GM19035 (cell line): ENCODE results near the gene MMRN2.

Source experiments
- ATAC-seq: cut with Tn5 transposase; IDR thresholded peaks from one replicate; pipeline ENCODE4 v1.9.1; 2021; ENCODE audit not compliant: unreplicated experiment

MMRN2 gene

DNA sequence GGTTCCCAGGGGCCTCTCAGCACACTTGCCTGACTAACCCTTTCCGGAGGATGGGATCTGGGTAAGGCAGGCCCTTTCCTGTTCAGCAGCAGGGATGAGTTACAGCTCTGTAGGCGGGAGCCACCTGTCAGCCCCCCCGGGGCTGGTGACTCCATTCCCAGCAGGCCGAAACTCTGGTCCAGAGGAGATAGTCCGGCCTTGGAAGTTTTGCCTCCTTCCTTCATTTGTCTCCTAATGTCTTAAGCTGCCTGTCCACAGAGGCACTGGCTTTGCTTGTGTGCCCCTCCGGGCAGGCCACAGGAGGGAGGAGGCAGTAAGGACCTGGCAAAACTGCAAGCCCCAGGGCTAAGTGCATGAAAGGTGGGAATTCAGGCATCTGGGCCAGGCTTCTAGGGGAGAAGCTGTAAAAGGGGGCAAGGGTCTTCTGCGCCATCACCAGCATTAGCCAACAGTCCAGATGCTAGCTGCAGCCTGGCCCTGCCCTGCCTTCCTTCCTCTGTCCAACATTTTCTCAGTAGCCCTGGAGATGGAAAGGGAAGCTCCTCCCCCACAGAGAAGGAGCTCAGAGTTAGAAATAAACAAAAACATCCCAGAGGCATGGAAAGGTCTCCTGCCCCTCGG is 12.1 kb upstream of the MMRN2 start:
- no peak for ATAC-seq

DNA sequence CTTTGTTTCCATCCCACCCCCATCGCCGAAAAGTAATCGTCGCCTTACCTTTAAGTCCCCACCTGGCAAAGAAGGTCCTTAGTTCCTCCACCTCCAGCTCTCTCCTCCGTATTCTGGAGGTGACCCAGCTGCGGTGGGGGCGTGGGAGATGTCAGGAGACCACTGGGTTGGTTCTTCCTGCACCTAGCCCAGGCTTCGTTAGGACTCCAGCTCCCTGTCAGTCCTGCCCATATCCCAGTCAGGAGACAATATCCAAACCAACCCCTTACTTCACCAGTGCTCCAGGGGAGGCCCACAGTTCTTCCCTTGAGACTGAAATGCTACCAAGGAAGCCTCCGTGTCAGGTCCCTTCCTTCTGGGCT is 11.6 kb upstream of the MMRN2 start:
- no peak for ATAC-seq

GRCh38 chr10:86968271-86968993 is 11.0 kb upstream of the MMRN2 start, which contains the start of gene ADIRF:
TSS of gene ADIRF (plus strand) at chr10:86968482. CDS start at chr10:86968545, 63 bp downstream.
- ATAC-seq, result no peak

DNA sequence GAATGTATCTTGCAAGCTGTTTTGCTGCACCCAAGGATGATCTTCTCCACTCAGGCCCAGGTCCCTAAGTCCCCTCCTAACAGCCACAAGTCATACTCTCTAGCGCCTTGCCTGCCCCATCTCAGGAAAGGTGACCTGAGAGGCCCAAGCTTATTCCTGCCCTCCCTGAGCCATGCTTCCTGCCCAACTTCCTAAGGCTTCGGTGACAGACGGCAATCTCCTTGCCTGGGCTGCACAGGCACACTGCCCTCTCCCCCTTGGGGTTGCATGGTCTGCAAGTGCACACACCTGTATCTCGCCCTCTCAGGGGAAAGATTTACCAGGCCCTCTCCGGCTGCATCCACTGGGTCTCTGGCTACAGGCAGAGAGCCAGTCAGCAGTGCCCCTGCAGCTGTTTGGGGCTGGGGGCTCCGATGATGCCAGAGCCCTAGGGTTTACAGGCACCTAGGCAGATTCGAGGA is 10.1 kb upstream of the MMRN2 start:
- ATAC-seq, result no peak

GRCh38 chr10:86965986-86966654 is 8.7 kb upstream of the MMRN2 start:
- no peak for ATAC-seq

GRCh38 chr10:86964847-86965190 is 7.4 kb upstream of the MMRN2 start:
- ATAC-seq, result no peak

GRCh38 chr10:86964061-86964846 is 6.8 kb upstream of the MMRN2 start:
- ATAC-seq, result no peak

DNA sequence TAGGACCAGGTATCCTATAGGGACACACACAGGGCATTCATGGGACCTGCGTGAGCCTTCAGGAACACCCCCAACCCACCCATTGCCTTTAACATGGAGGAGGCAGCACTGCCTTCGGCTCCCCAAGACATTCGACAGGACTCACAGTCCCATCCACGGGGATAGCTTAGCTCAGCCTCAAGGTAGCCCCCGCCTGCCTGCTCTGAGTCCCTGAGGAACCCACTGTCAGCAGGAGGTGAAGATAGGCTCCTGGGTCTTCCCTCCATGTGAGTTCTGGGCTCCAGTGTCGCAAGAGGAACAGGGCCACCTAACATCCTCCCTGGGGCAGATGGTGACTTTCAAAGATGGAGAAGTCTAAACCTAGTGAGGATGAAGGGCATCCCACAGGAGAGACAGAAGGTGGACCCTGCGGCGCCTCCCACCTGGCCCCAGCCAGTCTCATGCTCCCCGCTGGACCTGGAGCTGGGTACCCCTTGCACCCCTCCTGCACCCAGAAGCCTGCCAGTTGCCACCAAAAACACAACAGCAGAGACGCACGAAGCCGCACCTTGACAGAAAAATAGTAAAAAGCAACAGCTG is 6.0 kb upstream of the MMRN2 start:
- ATAC-seq, result no peak

GRCh38 chr10:86962981-86963310 is 5.5 kb upstream of the MMRN2 start:
- no peak for ATAC-seq

- ATAC-seq, result no peak
Measured at GRCh38 chr10:86962136-86962980, 4.9 kb upstream of the MMRN2 start.

DNA sequence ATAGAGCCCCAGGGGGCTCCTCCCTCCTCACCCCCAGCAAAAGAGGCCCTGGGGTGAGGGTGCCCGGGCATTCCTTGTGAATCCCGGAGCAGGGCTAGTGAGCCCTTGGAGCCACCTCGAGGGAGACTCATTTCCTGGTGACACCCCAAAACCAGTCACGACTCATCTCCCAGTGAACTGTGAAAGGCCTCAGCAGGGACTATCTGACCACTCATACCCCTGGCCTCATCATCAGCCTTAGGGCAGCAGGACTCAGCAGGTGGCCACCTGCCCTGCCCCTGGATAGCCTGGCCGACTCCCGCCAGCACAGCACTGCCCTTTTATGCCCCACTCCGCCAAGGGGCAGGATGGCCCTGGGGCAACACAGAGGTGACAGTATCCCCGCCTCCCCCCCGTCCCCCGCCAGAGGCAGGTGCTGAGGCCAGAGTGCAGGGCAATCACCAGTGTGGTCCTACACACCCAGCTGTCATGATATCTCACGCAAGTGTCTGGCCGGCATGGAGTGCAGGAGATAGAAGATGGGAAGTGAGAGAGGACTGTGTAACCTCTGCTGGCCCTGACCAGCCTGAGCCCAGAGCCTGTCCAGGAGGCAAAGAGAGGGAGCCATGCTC is 4.2 kb upstream of the MMRN2 start:
- no peak for ATAC-seq

DNA sequence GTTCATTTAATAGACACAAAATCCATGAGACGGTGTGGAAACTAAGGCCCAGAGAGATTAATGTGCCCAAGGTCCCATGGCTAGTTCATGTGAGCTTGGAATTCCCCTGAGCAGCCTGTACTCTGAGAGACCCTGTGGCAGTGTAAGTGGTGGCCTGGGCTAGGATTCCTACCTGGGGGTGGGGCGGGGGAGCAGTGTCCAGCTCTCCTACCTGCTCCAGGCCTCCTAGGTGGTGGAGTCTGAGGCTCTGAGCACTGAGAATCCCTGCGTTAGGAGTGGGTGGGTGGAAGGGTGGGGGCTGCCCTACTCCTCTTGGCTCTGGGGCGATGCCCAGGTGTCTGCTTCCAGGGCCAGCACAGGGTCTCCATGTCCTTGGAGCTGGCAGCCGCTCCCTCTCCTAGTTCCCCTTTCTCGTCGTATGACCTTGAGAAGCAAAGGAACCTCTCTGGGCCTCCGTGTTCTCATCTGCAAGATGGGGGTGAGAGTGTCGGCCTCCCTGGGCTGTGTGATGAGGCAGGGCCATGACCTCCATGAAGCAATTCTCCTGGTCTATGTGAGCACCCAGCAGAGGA is 3.5 kb upstream of the MMRN2 start:
- ATAC-seq, result no peak

- ATAC-seq, result no peak
Measured at GRCh38 chr10:86960003-86960862, 2.8 kb upstream of the MMRN2 start.

- ATAC-seq, result no peak
Measured at GRCh38 chr10:86959737-86960002, 2.3 kb upstream of the MMRN2 start.

DNA sequence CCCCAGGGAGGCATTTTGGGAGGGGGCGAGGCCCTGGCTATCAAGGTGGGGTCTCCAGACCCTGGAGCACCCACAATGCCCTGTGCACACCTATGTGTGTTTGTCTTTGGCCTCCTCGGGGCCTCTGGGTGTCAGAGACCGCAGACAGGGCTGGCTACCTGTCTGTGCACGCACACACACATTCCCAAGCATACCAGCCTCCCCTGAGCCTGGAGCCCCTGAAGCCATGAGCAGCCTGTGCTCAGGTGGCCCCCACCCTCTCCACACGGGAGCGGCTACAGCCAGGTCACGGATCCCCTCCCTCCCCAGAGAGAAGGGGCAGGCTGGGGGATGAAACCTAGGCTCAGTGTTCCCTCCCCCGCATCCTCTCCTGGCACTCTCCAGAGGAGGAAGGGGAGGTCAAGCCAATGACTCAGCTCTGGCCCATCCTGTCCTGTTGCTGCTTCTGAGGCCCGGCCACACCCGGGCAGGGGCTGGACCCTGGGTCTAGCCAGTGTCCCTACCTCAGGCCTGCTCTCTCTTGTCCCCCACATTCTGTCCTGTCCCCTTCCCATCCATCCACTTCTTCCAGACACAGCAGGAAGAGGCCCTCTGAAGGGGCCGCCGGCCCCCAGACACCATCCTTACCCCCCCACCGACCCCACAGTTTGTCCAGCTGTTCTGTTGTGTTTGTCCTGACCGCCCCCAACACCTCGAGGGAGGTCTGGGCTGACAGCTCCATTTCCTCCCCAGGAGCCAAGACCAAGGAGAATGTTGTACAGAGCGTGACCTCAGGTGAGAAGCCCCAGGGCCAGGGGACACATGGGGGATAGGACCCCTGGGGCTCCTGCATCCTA is 1.7 kb upstream of the MMRN2 start:
- no peak for ATAC-seq

GRCh38 chr10:86958116-86958900 is 893 bp upstream of the MMRN2 start, which contains the start of gene SNCG:
TSS of gene SNCG (plus strand) at chr10:86958599. CDS start at chr10:86958698, 99 bp downstream.
- no peak for ATAC-seq

DNA sequence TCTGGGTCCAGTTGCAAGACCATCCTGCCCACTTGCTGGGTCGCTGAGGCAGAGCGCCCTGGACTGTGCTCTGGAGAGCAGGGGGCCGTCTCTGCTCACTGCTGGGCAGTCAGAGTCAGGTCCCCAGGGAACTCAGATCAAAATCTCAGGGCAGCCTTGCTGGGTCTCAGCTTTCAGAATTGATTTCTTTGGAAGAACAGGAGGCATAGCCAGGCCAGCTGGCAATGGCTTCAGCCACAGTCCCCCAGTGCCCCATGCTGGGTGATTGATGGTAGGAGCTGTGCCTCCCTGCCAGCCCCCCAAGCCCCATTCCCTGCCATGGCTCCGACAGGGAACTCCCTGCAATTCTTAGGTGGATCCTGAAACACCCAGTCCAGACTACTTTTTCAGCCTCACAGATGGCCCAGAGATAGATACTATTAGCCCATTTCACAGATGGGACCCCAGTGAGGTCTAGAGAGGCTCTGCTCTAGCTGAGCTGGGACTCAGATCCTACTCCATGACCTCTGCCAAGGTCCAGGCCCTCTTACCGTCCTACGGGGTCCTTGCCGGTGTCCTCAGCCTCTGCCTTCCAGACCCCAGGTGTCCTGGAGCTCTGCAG is 467 bp downstream of the MMRN2 start:
- ATAC-seq, result no peak
